Measurements from ENCODE around the gene PTPN4.

Gene PTPN4

GRCh38 chr2:119756837-119757236 is 2.9 kb upstream of the PTPN4 start:
- DNase-seq (ENCODE audit: low spot score) = no peak
- H3K27me3 ChIP-seq (ENCODE audit: insufficient read depth, poor library complexity, severe bottlenecking) = no peaks in the 10 kb centered on the region
- H3K36me3 ChIP-seq (ENCODE audit: low read depth) = no peaks in the 10 kb centered on the region
- H3K4me3 ChIP-seq (ENCODE audit: severe bottlenecking) = no peak overlapping the region
- peak overlapping the region; percentile 43 for H3K27ac ChIP-seq (ENCODE audit: poor library complexity, severe bottlenecking)
- no peaks in the 10 kb centered on the region for H3K9me3 ChIP-seq (ENCODE audit: severe bottlenecking)
- peak; percentile 5; the same call in 1 of the 3 replicates for ATAC-seq (ENCODE audit: low read depth)
- peaks cover 16% of the 10 kb centered on the region for H3K4me1 ChIP-seq (ENCODE audit: insufficient read depth, poor library complexity, severe bottlenecking)
- TF ChIP-seq, protein P1, sequence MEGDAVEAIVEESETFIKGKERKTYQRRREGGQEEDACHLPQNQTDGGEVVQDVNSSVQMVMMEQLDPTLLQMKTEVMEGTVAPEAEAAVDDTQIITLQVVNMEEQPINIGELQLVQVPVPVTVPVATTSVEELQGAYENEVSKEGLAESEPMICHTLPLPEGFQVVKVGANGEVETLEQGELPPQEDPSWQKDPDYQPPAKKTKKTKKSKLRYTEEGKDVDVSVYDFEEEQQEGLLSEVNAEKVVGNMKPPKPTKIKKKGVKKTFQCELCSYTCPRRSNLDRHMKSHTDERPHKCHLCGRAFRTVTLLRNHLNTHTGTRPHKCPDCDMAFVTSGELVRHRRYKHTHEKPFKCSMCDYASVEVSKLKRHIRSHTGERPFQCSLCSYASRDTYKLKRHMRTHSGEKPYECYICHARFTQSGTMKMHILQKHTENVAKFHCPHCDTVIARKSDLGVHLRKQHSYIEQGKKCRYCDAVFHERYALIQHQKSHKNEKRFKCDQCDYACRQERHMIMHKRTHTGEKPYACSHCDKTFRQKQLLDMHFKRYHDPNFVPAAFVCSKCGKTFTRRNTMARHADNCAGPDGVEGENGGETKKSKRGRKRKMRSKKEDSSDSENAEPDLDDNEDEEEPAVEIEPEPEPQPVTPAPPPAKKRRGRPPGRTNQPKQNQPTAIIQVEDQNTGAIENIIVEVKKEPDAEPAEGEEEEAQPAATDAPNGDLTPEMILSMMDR (IDR thresholded peaks at IDR 0.05; ENCODE audit: poor library complexity, severe bottlenecking) = no peak

- no peaks in the 10 kb centered on the region for H3K27me3 ChIP-seq (ENCODE audit: insufficient read depth, poor library complexity, severe bottlenecking)
- TF ChIP-seq, protein P1 (IDR thresholded peaks at IDR 0.05; ENCODE audit: poor library complexity, severe bottlenecking) = no peak
- H3K4me1 ChIP-seq (ENCODE audit: insufficient read depth, poor library complexity, severe bottlenecking) = peaks cover 28% of the 10 kb centered on the region
- peak overlapping the region; percentile 86 for H3K27ac ChIP-seq (ENCODE audit: poor library complexity, severe bottlenecking)
- H3K9me3 ChIP-seq (ENCODE audit: severe bottlenecking) = no peaks in the 10 kb centered on the region
- DNase-seq (ENCODE audit: low spot score) (no peak), ATAC-seq (ENCODE audit: low read depth) (no peak)
- H3K4me3 ChIP-seq (ENCODE audit: severe bottlenecking) = peak overlapping the region; percentile 57
- no peaks in the 10 kb centered on the region for H3K36me3 ChIP-seq (ENCODE audit: low read depth)
These were observed 756 bp upstream of the PTPN4 start for GRCh38 chr2:119758881-119759450.

- peak overlapping the region; percentile 86 for H3K27ac ChIP-seq (ENCODE audit: poor library complexity, severe bottlenecking)
- H3K9me3 ChIP-seq (ENCODE audit: severe bottlenecking) = no peaks in the 10 kb centered on the region
- TF ChIP-seq, protein P1 (IDR thresholded peaks at IDR 0.05; ENCODE audit: poor library complexity, severe bottlenecking) = no peak
- peak overlapping the region; percentile 57 for H3K4me3 ChIP-seq (ENCODE audit: severe bottlenecking)
- peaks cover 38% of the 10 kb centered on the region for H3K4me1 ChIP-seq (ENCODE audit: insufficient read depth, poor library complexity, severe bottlenecking)
- H3K27me3 ChIP-seq (ENCODE audit: insufficient read depth, poor library complexity, severe bottlenecking) = no peaks in the 10 kb centered on the region
- peak; percentile 3; the same call in 2 of the 3 replicates for ATAC-seq (ENCODE audit: low read depth)
- DNase-seq (ENCODE audit: low spot score) = no peak
- H3K36me3 ChIP-seq (ENCODE audit: low read depth) = no peaks in the 10 kb centered on the region
These were observed 674 bp downstream of the PTPN4 start for GRCh38 chr2:119760237-119760955.

DNA sequence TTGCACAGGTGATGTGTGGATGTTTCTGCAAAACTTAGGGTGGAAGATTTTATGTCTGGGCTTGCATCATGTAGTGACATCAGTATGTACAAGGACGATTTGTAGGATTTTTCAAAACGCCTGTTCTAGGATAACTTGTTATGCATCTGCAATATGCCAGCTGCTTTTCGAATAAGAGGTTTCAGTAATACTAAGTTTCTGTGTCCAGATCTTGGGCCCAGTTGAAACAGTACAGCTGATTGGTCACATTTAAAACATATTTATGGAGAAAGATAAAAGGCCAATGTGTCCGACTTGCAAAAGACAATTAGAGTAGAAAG is 1.2 kb downstream of the PTPN4 start:
- H3K4me3 ChIP-seq (ENCODE audit: severe bottlenecking) = peak overlapping the region; percentile 57
- TF ChIP-seq, protein P1 (IDR thresholded peaks at IDR 0.05; ENCODE audit: poor library complexity, severe bottlenecking) = no peak
- ATAC-seq (ENCODE audit: low read depth) (no peak), DNase-seq (ENCODE audit: low spot score) (no peak)
- H3K36me3 ChIP-seq (ENCODE audit: low read depth) = no peaks in the 10 kb centered on the region
- peaks cover 36% of the 10 kb centered on the region for H3K4me1 ChIP-seq (ENCODE audit: insufficient read depth, poor library complexity, severe bottlenecking)
- H3K27ac ChIP-seq (ENCODE audit: poor library complexity, severe bottlenecking) = peak overlapping the region; percentile 86
- no peaks in the 10 kb centered on the region for H3K27me3 ChIP-seq (ENCODE audit: insufficient read depth, poor library complexity, severe bottlenecking)
- no peaks in the 10 kb centered on the region for H3K9me3 ChIP-seq (ENCODE audit: severe bottlenecking)

DNA sequence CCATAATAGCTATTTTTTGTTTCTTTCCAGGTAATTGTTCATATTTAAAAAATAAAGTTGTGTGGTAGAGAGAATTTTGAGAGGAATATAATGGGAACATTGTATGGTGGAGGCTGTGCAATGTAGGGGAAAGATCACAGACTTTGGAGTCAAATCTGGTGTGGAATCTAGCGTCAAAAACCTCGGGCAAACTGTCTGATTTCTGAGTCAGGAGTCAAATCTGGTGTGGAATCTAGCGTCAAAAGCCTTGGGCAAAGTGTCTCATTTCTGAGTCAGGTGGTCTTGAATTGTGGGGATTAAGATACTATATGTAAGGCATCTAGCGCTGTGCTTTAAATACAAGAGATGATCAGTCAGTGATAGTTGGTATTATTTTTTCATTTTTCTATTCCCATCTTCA is 5.1 kb downstream of the PTPN4 start:
- ATAC-seq (ENCODE audit: low read depth) = no peak
- Histone ChIP-seq H3K36me3 (ENCODE audit: low read depth) (no peaks in the 10 kb centered on the region), H3K27ac (ENCODE audit: poor library complexity, severe bottlenecking) (no peak overlapping the region), H3K27me3 (ENCODE audit: insufficient read depth, poor library complexity, severe bottlenecking) (no peaks in the 10 kb centered on the region), H3K9me3 (ENCODE audit: severe bottlenecking) (no peaks in the 10 kb centered on the region), H3K4me3 (ENCODE audit: severe bottlenecking) (no peak overlapping the region), H3K4me1 (ENCODE audit: insufficient read depth, poor library complexity, severe bottlenecking) (peaks cover 24% of the 10 kb centered on the region)
- TF ChIP-seq, protein P1 (IDR thresholded peaks at IDR 0.05; ENCODE audit: poor library complexity, severe bottlenecking) = no peak
- no peak for DNase-seq (ENCODE audit: low spot score)

Data from RWPE2 (cell line).